Measurements from ENCODE around the gene GAREM2.
A peak's percentile ranks its signal among the peaks of the same experiment; 100 is the strongest.
"Not testable (repeated sequence)": the region's sequence is repeated elsewhere in the genome, so short reads cannot be mapped to it uniquely, and the experiment has no call there.

Gene GAREM2

GRCh38 chr2:26172871-26173775 lies at the start of gene GAREM2:
Gene GAREM2 (plus strand): TSS chr2:26173088. CDS start chr2:26173221, 133 bp downstream.
- DNase-seq: no peak

DNA sequence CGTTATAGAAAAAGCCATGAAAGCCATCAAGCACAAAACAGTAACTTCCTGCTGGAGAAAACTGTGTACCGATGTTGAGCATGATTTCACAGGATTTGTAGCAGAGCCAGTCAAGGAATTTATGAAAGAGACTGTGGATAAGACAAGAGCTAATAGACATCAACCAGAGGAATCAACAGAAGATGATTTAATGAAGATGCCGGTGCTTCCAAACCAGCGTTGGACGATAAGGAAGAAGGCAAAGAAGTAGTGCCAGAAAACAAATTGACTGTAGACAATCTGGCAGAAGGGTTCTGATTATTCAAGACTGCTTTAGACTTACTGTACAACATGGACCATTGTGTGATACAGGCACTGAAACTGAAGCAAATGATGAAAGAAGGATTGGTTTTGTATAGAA lies 49.5 kb upstream of the GAREM2 start:
- no peak for DNase-seq

DNA sequence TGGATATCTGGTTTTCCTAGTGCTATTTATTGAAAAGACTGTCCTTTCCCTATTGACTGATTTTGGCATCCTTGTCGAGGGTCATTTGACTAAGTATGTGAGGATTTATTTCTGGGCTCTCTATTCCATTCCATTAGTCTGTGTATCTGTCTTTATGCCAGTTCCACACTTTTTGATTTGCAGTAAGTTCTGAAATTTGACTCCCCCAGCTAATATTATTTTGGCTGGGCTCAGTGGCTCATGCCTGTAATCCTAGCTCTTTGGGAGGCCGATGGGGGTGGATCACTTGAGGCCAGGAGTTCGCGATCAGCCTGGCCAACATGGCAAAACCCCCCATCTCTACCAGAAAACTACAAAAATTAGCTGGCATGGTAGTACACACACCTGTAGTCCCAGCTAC lies 46.8 kb upstream of the GAREM2 start:
- no peak for DNase-seq

- no peak for DNase-seq
Measured at GRCh38 chr2:26128176-26128575, 44.7 kb upstream of the GAREM2 start.

DNA sequence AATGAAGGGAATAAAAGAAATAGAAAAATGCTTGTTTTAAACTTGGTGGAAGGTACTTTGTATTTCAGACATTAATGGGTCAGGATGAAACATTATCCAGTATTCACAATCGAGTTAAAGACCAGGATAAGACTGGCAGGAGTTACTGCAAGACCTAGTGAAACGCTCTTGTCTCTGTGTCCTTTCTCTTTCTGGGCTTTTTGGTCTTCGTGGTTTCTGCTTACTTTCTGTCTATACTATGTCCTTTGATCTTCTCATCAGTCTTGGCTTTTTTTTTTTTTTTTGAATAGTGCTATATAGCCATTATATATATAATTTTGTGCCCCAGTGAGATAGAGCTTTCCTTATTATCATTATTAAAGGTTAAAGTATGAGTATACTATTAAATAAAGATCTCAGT lies 42.1 kb upstream of the GAREM2 start:
- no peak for DNase-seq

DNA sequence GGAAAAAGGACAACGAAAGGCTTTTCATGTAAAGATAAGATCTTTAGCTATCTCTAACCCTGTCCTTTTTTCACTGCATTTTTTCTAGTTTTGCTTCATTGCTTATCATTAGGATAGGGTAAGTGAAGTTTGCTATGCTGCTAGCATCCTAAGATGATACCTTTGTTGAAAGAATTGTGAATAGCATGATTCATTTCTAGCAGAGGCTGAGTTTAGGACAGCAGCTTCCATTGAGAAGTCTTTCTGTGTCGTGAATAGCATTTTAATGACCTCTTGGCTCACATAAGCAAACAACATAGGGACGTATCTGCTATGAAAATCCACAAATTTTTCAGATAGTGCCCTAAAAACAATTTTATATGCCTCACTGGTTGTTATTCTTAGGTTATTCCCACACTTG lies 36.4 kb upstream of the GAREM2 start:
- DNase-seq: no peak

DNA sequence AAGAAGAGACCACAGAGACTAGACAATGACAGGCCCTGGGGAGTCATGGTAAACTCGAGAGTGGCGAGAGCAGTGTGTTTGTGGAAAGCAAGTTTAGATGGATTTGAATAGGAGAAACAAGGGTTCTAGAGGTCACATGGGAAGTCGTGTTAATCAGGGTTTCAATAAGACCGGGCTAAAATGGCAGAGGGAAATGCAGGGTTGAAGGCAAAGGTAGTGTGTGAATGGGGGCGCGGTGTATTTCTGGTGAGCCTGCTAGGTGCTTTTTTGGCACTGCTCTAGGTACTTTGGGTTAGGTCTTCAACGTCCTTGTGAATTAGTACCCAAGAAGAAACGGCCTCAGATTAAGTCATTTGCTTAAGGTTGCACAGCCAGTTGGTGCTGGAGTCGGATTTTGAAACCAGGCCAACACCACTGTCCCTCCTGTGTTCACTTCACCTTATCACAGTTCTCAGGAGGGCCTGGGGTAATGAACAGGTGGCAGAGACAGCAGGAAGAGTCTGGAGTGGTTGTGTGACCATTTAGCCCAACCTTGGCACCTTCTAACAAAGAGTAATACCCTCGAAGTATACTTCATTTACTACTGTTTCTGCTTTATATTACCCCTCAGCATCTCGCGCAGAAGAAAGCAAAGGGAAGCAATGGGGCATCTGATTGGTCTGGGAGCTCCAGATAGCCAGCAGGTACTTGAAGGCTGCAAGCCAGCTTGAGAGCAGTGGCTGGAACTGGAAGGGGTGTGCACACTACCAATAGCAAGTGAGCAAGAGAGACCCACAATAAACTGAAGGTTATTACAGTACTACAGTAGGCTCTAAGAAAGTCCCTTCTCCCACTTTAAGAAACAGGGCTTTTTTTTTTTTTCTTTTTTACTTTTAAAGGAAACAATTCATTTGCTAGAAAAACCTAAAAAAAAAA lies 33.4 kb upstream of the GAREM2 start:
- DNase-seq: no peak

GRCh38 chr2:26141145-26141769 lies 31.6 kb upstream of the GAREM2 start:
- DNase-seq: no peak

DNA sequence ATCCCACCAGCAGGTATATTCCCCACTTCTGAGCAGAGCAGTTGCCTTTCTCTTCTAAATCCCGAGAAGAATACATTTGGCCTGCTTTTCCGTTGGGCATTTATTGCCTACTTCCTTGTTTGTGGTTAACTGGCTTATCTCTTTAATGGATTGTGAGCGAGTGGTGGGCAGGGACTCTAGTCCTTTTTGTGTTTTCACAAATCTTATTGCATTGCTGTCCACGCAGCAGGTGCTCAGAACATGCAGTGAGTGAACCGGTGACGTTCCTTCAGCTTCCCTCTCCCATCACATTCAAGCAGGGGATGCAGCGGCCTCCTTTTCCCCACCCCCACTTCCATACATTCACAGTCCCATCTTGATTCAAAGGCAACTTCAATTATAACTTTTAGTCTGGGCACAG lies 28.9 kb upstream of the GAREM2 start:
- DNase-seq: peak; percentile 65

- peak; percentile 32 for DNase-seq
Measured at GRCh38 chr2:26144953-26145680, 27.8 kb upstream of the GAREM2 start.

- DNase-seq: no peak
Measured at GRCh38 chr2:26148501-26148900, 24.4 kb upstream of the GAREM2 start.

GRCh38 chr2:26150243-26150642 lies 22.6 kb upstream of the GAREM2 start:
- no peak for DNase-seq

DNA sequence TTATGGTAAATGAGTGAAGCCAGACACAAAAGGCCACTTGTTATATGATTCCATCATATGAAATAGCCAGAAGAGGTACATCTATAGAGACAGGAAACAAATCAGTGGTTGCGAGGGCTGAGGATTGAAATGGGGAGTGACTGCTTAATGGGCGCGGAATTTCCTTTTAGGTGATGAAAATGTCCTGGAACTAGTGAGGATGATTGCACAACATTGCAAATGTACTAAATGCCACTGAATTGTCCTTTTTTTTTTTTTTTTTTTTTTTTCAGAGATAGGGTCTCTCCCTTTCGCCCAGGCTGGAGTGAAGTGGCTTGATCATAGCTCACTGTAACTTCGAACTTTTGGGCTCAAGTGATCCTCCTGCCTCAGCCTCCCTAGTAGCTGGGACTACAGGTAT lies 15.3 kb upstream of the GAREM2 start:
- DNase-seq: no peak

- no peak for DNase-seq
Measured at GRCh38 chr2:26161926-26162325, 11.0 kb upstream of the GAREM2 start.

DNA sequence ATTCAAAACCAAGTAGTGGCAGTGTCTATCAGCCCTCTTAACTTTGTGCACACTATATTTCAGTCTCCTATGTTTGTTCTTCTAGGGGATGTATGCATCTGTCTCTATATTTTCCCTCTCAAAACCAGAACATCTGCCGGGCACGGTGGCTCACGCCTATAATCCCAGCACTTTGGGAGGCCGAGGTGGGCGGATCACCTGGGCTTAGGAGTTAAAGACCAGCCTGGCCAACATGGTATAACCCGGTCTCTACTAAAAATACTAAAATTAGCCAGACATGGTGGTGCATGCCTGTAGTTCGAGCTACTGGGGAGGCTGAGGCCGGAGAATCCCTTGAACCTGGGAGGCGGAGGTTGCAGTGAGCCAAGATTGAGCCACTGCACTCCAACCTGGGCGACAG lies 9.9 kb upstream of the GAREM2 start:
- DNase-seq: no peak

DNA sequence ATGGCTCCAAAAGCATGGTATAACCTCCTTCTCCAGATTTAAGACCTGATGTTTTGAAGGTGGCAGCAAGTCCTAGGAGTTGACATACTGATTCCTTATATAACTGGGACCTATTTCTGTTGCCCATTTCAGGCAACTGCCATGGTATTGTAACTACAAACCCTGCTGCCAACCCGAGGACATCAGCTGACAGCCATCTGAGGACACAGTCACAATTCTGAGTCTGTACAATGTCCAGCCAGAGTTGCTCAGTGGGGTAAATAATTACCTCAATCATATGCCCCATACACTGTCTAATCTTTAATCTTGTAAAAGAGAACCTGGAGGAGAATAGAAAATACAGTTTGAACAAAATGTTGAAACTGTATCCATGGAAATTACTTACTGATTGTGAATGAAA lies 8.7 kb upstream of the GAREM2 start:
- no peak for DNase-seq

- no peak for DNase-seq
Measured at GRCh38 chr2:26164641-26165211, 8.2 kb upstream of the GAREM2 start.

DNA sequence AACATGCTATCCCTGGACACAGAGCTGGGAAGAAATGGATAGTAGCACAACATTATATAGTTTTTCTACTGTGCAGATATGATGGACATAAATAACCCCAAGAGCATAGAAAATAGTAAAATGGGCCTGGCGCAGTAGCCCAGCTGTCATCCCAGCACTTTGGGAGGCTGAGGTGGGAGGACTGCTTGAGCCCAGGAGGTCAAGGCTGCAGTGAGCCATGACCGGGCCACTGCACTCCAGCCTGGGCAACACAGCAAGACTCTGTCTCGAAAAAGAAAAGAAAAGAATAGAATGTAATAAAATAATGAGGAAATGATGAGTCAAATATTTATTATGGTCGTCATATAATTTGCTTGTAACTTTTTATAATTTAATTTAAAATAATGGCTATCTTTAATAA lies 7.5 kb upstream of the GAREM2 start:
- no peak for DNase-seq

GRCh38 chr2:26166541-26166940 lies 6.3 kb upstream of the GAREM2 start:
- not testable (repeated sequence) for DNase-seq

DNA sequence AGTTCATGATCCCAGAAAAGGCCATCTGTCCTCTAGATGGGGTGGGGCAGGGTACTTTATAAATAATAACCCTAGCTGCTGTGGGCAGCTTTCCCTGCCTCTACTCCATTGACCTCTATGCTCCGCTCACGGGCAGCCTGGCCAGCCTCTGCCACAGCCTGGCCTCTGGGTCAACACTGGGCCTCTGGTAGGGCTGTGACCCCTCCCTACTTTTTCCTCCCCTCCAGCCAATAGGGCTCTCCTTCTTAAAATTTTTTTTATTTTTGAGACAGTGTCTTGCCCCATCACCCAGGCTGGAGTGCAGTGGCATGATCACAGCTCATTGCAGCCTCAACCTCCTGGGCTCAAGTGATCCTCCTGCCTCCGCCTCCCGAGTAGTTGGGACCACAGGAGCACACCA lies 4.1 kb upstream of the GAREM2 start:
- DNase-seq: no peak

DNA sequence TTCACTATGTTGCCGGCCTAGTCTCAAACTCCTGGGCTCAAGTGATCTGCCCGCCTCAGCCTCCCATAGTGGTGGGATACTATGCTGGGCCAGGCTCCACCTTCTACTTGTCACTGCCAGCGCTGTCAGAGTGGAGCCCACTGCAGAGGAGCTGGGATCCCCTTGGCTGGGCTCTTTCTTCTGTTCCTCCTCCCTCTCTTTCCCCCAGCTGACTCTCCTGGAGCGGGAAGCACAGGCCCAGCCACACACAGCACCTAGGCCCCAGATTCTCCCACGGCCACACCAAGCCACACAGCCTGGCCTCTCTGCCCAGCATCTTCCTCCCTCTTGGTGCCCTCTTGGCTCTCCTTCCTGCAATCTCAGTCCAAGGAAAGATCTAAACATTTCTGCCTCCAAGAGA lies 3.7 kb upstream of the GAREM2 start:
- DNase-seq: no peak

DNA sequence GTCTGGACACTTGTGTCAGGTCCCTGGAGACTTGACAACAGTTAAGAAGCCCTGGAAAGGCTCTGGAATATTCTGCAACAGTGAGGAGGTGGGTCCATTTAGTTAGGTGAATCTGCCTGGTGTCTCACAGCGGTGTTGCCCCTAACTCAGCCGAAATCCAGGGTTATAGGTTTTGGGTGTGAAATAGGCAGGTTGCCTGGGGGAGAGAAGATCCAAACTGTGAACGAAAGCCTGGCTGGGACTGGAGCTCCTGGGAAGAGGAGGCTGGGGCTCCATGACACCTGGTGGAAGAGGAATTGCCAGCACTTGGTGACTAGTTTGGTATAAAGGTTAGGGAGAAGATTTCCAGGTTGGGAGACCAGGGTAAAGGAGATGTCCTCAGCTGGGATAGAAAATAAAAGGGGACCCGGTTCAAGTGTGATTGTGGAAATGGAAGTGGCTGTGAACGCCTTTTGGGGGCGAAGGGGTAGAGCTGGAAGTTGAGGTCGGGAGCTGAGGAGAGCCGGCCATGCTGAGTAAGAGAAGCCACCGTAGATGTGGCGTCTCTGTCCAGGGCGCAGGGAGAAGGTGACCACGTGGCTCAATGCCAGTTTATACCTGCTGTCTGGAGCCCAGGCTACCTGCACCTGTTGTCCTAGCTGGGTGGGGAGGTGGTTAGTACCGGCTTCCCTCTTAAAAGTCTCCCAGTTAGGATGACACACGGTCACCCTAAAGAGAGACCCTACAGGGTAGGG lies 3.0 kb upstream of the GAREM2 start:
- no peak for DNase-seq

Data from GF-D8 (cell line).